GM12878 (cell line): ENCODE measurements around the gene NT5M. TPM values are rescaled to one million over a fixed set of nuclear protein-coding genes. Genes with fewer than 3 reads are reported as not detected.

Source experiments
- ATAC-seq: fragments of 200-7000 bp; cut with Tn5 transposase; 3 replicates; pipeline ENCODE4 v1.9.1; 2020; ENCODE audit warnings: mild to moderate bottlenecking, moderate library complexity
- BruUV-seq: library from RNA; stranded (reverse); fragments of 400-500 nt; replicated peaks from 2 replicates; lab custom pipeline; 2021; lab: Mats Ljungman, UMichigan
- CTCF ChIA-PET: fragments of 300-600 bp; sonication (Branson Sonifier 250); formaldehyde crosslinking; extraction: SDS; loops from one replicate; lab custom pipeline; 2021; ENCODE audit warnings: inconsistent platforms; lab: Yijun Ruan, JAX
- POLR2A ChIA-PET: fragments of 350-600 bp; formaldehyde crosslinking; extraction: SDS; loops from one replicate; lab custom pipeline; 2021; ENCODE audit warnings: inconsistent platforms; lab: Charles Lee
- RAD21 ChIA-PET: fragments of 300-600 bp; sonication (Branson Sonifier 250); formaldehyde crosslinking; loops from one replicate; lab custom pipeline; 2023; ENCODE audit warnings: antibody characterized with exemption; ENCODE audit not compliant: unreplicated experiment; lab: Charles Lee
- SMC1A ChIA-PET: fragments of 300-600 bp; sonication (Branson Sonifier 250); formaldehyde crosslinking; loops from one replicate; lab custom pipeline; 2023; ENCODE audit not compliant: unreplicated experiment, uncharacterized antibody; lab: Charles Lee
- DNase-seq: peaks from one replicate; pipeline ENCODE4 v3.0.0-alpha.2; 2011; ENCODE audit warnings: low read depth, low spot score
- FAIRE-seq: peaks from 3 replicates; lab custom pipeline; 2011; peaks lifted over from hg19 to GRCh38; lab: Jason Lieb, UNC
- H2AFZ ChIP-seq: 2 replicates; pipeline ENCODE4 v1.6.0; 2011; ENCODE audit warnings: low read depth, low read length, control low read depth; ENCODE audit not compliant: control insufficient read depth
- H3K27ac ChIP-seq: 2 replicates; pipeline ENCODE4 v1.5.1; 2011; ENCODE audit warnings: control low read depth; ENCODE audit not compliant: control insufficient read depth, insufficient read depth
- H3K27me3 ChIP-seq, 2 experiments: replicated peaks in 1 of 2; 2 replicates each; pipeline versions ENCODE4 v1.6.0 to v1.6.1; 2011; ENCODE audit warnings: low read length in 1 of 2; ENCODE audit not compliant: control insufficient read depth in 2 of 2, insufficient read depth in 2 of 2
- H3K36me3 ChIP-seq, 2 experiments: 2 replicates each; pipeline ENCODE4 v1.5.1; 2011; ENCODE audit warnings: low read length in 1 of 2; ENCODE audit not compliant: control insufficient read depth in 2 of 2, insufficient read depth in 2 of 2
- H3K4me1 ChIP-seq: 2 replicates; pipeline ENCODE4 v1.6.1; 2011; ENCODE audit warnings: mild to moderate bottlenecking, low read length, moderate library complexity, mixed read lengths; ENCODE audit not compliant: control insufficient read depth, insufficient read depth
- H3K4me2 ChIP-seq: 2 replicates; pipeline ENCODE4 v1.6.0; 2011; ENCODE audit warnings: control low read depth; ENCODE audit not compliant: control insufficient read depth, insufficient read depth
- H3K4me3 ChIP-seq: fragments of 200-600 bp; sonication (generic); 2 replicates; pipeline ENCODE4 v1.5.1; 2016
- H3K79me2 ChIP-seq: 2 replicates; pipeline ENCODE4 v1.6.0; 2011; ENCODE audit warnings: low read length; ENCODE audit not compliant: control insufficient read depth, insufficient read depth
- H3K9ac ChIP-seq: 2 replicates; pipeline ENCODE4 v1.8.0; 2011; ENCODE audit warnings: low read length, control low read depth, mixed read lengths; ENCODE audit not compliant: control insufficient read depth, insufficient read depth
- H3K9me3 ChIP-seq: replicated peaks from 3 replicates; pipeline ENCODE4 v1.5.1; 2011; ENCODE audit warnings: mild to moderate bottlenecking, low read length; ENCODE audit not compliant: control insufficient read depth, insufficient read depth
- H4K20me1 ChIP-seq: 2 replicates; pipeline ENCODE4 v1.6.0; 2011; ENCODE audit not compliant: control insufficient read depth, insufficient read depth
- ATF7 ChIP-seq: fragments of 450-650 bp; IDR thresholded peaks from 2 replicates; pipeline ENCODE4 v1.6.1; 2016; ENCODE audit warnings: low read depth, mild to moderate bottlenecking
- CBX5 ChIP-seq: sonication (generic); IDR thresholded peaks from 2 replicates; pipeline ENCODE4 v1.6.1; 2016; ENCODE audit warnings: low read depth, moderate library complexity, mild to moderate bottlenecking, inconsistent platforms
- KDM1A ChIP-seq: fragments of 200-600 bp; sonication (generic); IDR thresholded peaks from 2 replicates; pipeline ENCODE4 v1.6.1; 2016; ENCODE audit warnings: borderline replicate concordance
- NR2C1 ChIP-seq: fragments of 450-650 bp; IDR thresholded peaks from 2 replicates; pipeline ENCODE4 v1.6.1; 2017; ENCODE audit warnings: antibody characterized with exemption, mild to moderate bottlenecking, moderate library complexity
- NRF1 ChIP-seq: conservative IDR thresholded peaks from 2 replicates; pipeline ENCODE4 v1.6.1; 2011; ENCODE audit warnings: mild to moderate bottlenecking, low read depth, low read length, improper control_type of control experiment
- RUNX3 ChIP-seq: IDR thresholded peaks from 2 replicates; pipeline ENCODE4 v1.6.1; 2012; ENCODE audit warnings: low read length, inconsistent platforms
- SMAD1 ChIP-seq: fragments of 450-650 bp; IDR thresholded peaks from 2 replicates; pipeline ENCODE4 v1.6.1; 2018; ENCODE audit warnings: mild to moderate bottlenecking, low read depth; ENCODE audit not compliant: partially characterized antibody
- USF2 ChIP-seq: IDR thresholded peaks from 2 replicates; pipeline ENCODE4 v1.6.1; 2011; ENCODE audit warnings: low read depth, low read length, improper control_type of control experiment, borderline replicate concordance
- WGBS: methylation state at CpG from one replicate; pipeline ENCODE4 v1.1.6; 2016; ENCODE audit warnings: low lambda C conversion rate; ENCODE audit not compliant: insufficient replicate concordance, insufficient coverage; ENCODE audit errors: missing lambda C conversion rate; 5-methylcytosine and 5-hydroxymethylcytosine counted together
- in situ Hi-C: fragments of 300-500 bp; cut with MboI; formaldehyde crosslinking; loops from 9 replicates; pipeline ENCODE4 v1.14.3; 2018; ENCODE audit warnings: mixed read lengths
- intact Hi-C: fragments of 100-400 bp; cut with micrococcal nuclease; formaldehyde crosslinking; loops from one replicate; pipeline ENCODE4 v1.14.2; 2022; ENCODE audit not compliant: unreplicated experiment
- polyA plus RNA-seq, 11 experiments: library from polyadenylated mRNA; depleted of rRNA in 4 of 11; unstranded in 6 of 11; stranded (reverse) in 5 of 11; fragments of >200 nt; fragmentation: Nextera tagmentation in 4 of 11; fragmentation: Illumina TruSeq in 1 of 11; extraction: Ambion mirVana in 4 of 11; extraction: Trizol in 1 of 11; gene quantifications; 1 replicate in 1 of 11; 2 replicates in 10 of 11; pipeline versions ENCODE4 v1.2.1 to v1.2.3, GENCODE V29; 2011 to 2016; ENCODE audit warnings: inconsistent platforms in 2 of 11, missing spikeins in 2 of 11, low read depth in 1 of 11
- total RNA-seq, 4 experiments: library from RNA; depleted of rRNA in 3 of 4; stranded (reverse); fragments of >200 nt in 3 of 4; fragmentation: Illumina TruSeq in 1 of 4; extraction: Trizol in 1 of 4; gene quantifications; 2 replicates each; pipeline versions ENCODE4 v1.2.1 to v1.2.3, GENCODE V29; 2013 to 2021
- TF ChIP-seq, protein P1 (sequence below): fragments of 450-650 bp; IDR thresholded peaks from 2 replicates; pipeline ENCODE4 v1.6.1; 2017; ENCODE audit warnings: borderline replicate concordance

Gene NT5M
- total and polyA plus RNA-seq, 10 of the 15 experiments (the other 5 are each of a cell fraction or from before 2014, with no cell fraction given), result 0.18 to 14.1 (median 2.9) TPM

DNA sequence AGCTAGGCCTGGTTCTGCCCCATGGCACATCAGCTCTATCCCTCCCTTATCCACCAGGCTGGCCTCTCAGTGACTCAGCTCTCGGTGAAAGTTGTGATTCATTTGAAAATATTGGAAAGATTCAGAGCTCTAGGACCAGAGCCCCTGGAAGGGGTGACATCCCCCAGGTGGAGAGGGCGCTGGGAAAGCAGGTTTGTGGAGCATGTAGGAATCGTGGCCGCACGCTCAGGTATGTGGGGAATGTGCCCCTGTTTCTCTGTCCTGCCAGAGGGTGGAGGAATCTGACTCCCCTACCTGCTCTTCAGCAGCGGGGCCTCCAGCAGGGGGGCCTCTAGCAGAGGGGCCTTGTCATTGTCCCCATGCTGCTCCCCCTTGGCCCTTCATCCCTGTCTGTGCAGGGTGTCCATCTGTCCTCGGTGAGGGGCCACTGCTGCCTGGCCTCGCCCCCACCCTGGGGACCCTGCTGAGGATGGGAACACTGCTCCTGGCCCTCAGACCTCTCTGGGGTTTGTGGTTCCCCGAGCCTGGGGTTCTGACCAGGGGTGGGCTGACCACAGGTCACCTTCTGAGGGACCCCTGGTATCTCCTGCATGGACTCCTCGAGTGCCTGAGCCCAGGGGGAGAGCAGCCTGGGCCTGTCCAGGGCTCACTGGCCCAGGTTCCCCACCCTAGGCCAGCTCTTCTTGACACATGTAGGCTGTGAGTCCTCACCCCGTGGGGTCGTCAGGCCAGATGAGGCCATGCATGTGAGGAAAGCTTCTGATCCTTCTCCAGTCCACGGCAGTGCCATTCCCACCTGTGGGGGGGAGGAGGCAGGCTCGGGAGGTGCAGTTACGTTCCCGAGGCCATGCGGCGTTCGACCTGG, 47.5 kb downstream of the NT5M start (continued):
- TF ChIP-seq, protein P1, sequence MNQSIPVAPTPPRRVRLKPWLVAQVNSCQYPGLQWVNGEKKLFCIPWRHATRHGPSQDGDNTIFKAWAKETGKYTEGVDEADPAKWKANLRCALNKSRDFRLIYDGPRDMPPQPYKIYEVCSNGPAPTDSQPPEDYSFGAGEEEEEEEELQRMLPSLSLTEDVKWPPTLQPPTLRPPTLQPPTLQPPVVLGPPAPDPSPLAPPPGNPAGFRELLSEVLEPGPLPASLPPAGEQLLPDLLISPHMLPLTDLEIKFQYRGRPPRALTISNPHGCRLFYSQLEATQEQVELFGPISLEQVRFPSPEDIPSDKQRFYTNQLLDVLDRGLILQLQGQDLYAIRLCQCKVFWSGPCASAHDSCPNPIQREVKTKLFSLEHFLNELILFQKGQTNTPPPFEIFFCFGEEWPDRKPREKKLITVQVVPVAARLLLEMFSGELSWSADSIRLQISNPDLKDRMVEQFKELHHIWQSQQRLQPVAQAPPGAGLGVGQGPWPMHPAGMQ, result no peak
- TF ChIP-seq SMAD1 (no peak), CBX5 (no peak)

GRCh38 chr17:17351356-17351891, 48.3 kb downstream of the NT5M start:
- Histone ChIP-seq H3K4me3 (no peak overlapping the region), H3K27me3 (no peaks in the 10 kb centered on the region), H3K4me1 (no peaks in the 10 kb centered on the region), H3K9me3 (no peaks in the 10 kb centered on the region), H3K4me2 (no peak overlapping the region), H2AFZ (no peak overlapping the region), H3K36me3 (no peaks in the 10 kb centered on the region), H3K27ac (no peak overlapping the region), H3K9ac (no peak overlapping the region), H4K20me1 (no peaks in the 10 kb centered on the region), H3K79me2 (no peaks in the 10 kb centered on the region)
- RAD21 ChIA-PET, result no interaction called here
- TF ChIP-seq NR2C1 (no peak), RUNX3 (no peak), NRF1 (no peak), ATF7 (no peak), KDM1A (no peak), USF2 (no peak)
- no TSS peak for BruUV-seq
- SMC1A ChIA-PET, result no interaction called here
- ATAC-seq (no peak), FAIRE-seq (no peak), DNase-seq (no peak)
- POLR2A ChIA-PET, result no interaction called here
- intact Hi-C loops, result no loop called here
- CTCF ChIA-PET, result interaction anchor here (1.3 kb wide), 1 partner anchor 262 kb away, joined by 3 read pairs; no protein-coding TSS in a partner anchor
- in situ Hi-C loops, result loop anchor here (10.0 kb wide), 1 partner anchor 513 kb away; no protein-coding TSS in a partner anchor
- WGBS, result 22% methylated on average over 14 of the region's 16 CpGs
